MCF 10A (cell line): ENCODE measurements around the gene GET3. TPM values are rescaled to one million over a fixed set of nuclear protein-coding genes. Genes with fewer than 3 reads are reported as not detected.

Source experiments
- BruUV-seq: library from RNA; stranded (reverse); fragments of 400-500 nt; replicated peaks from 2 replicates; lab custom pipeline; 2021; lab: Mats Ljungman, UMichigan
- CTCF ChIA-PET: fragments of 300-600 bp; sonication (Branson Sonifier 250); formaldehyde crosslinking; extraction: SDS; loops from one replicate; lab custom pipeline; 2021; ENCODE audit warnings: antibody characterized with exemption, inconsistent platforms; lab: Yijun Ruan, JAX
- POLR2A ChIA-PET: fragments of 300-600, 350-650 bp; sonication (Branson Sonifier 250); formaldehyde crosslinking; extraction: SDS; loops from one replicate; lab custom pipeline; 2020; ENCODE audit warnings: antibody characterized with exemption, inconsistent platforms; lab: Yijun Ruan, JAX
- DNase-seq: peaks from one replicate; pipeline ENCODE4 v3.0.0-alpha.2; 2018; ENCODE audit not compliant: unreplicated experiment
- H3K27ac Mint-ChIP-seq: one replicate; pipeline ENCODE4 v1.8.0; 2022; ENCODE audit warnings: mild to moderate bottlenecking, low read depth, mixed read lengths; ENCODE audit not compliant: unreplicated experiment
- H3K27me3 Mint-ChIP-seq: one replicate; pipeline ENCODE4 v1.8.0; 2022; ENCODE audit warnings: mixed read lengths; ENCODE audit not compliant: insufficient read depth, unreplicated experiment
- H3K36me3 Mint-ChIP-seq: one replicate; pipeline ENCODE4 v1.8.0; 2022; ENCODE audit warnings: mild to moderate bottlenecking, moderate library complexity, mixed read lengths; ENCODE audit not compliant: insufficient read depth, unreplicated experiment
- H3K4me1 Mint-ChIP-seq: one replicate; pipeline ENCODE4 v1.8.0; 2022; ENCODE audit warnings: mixed read lengths; ENCODE audit not compliant: insufficient read depth, unreplicated experiment
- H3K4me3 Mint-ChIP-seq: one replicate; pipeline ENCODE4 v1.8.0; 2022; ENCODE audit warnings: mild to moderate bottlenecking, moderate library complexity, mixed read lengths; ENCODE audit not compliant: unreplicated experiment
- H3K9me3 Mint-ChIP-seq: one replicate; pipeline ENCODE4 v1.8.0; 2022; ENCODE audit warnings: mixed read lengths; ENCODE audit not compliant: unreplicated experiment
- intact Hi-C: fragments of 100-400 bp; cut with micrococcal nuclease; formaldehyde crosslinking; loops from 2 replicates; pipeline ENCODE4 v1.14.1; 2022
- total RNA-seq: library from RNA; stranded (reverse); gene quantifications from 2 replicates; pipeline ENCODE4 v1.2.3, GENCODE V29; 2022
- TF ChIP-seq, protein P1 (sequence below): fragments of 200-600 bp; IDR thresholded peaks from one replicate; pipeline ENCODE4 v1.8.0; 2022; ENCODE audit warnings: antibody characterized with exemption, mild to moderate bottlenecking; ENCODE audit not compliant: unreplicated experiment

The GET3 gene
- total RNA-seq, 1 experiment from 2014 or later = 62.9 TPM

DNA sequence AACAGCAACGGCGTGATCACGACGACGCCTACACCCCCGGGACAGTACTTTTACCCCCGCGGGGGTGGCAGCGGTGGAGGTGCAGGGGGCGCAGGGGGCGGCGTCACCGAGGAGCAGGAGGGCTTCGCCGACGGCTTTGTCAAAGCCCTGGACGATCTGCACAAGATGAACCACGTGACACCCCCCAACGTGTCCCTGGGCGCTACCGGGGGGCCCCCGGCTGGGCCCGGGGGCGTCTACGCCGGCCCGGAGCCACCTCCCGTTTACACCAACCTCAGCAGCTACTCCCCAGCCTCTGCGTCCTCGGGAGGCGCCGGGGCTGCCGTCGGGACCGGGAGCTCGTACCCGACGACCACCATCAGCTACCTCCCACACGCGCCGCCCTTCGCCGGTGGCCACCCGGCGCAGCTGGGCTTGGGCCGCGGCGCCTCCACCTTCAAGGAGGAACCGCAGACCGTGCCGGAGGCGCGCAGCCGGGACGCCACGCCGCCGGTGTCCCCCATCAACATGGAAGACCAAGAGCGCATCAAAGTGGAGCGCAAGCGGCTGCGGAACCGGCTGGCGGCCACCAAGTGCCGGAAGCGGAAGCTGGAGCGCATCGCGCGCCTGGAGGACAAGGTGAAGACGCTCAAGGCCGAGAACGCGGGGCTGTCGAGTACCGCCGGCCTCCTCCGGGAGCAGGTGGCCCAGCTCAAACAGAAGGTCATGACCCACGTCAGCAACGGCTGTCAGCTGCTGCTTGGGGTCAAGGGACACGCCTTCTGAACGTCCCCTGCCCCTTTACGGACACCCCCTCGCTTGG, 55.0 kb downstream of the GET3 start:
- peak; percentile 63 for DNase-seq
- Mint-ChIP-seq H3K9me3 (no peaks in the 10 kb centered on the region), H3K4me3 (peak overlapping the region; percentile 94), H3K27ac (peak overlapping the region; percentile 95), H3K4me1 (peaks cover 43% of the 10 kb centered on the region), H3K36me3 (peaks cover 64% of the 10 kb centered on the region), H3K27me3 (no peaks in the 10 kb centered on the region)
- TF ChIP-seq, protein P1, sequence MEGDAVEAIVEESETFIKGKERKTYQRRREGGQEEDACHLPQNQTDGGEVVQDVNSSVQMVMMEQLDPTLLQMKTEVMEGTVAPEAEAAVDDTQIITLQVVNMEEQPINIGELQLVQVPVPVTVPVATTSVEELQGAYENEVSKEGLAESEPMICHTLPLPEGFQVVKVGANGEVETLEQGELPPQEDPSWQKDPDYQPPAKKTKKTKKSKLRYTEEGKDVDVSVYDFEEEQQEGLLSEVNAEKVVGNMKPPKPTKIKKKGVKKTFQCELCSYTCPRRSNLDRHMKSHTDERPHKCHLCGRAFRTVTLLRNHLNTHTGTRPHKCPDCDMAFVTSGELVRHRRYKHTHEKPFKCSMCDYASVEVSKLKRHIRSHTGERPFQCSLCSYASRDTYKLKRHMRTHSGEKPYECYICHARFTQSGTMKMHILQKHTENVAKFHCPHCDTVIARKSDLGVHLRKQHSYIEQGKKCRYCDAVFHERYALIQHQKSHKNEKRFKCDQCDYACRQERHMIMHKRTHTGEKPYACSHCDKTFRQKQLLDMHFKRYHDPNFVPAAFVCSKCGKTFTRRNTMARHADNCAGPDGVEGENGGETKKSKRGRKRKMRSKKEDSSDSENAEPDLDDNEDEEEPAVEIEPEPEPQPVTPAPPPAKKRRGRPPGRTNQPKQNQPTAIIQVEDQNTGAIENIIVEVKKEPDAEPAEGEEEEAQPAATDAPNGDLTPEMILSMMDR = no peak
- ChIA-PET POLR2A (interaction anchor here (0.6 to 8.4 kb wide), 28 partner anchors 9 to 1725 kb away, joined by 3 to 410 read pairs (median 7); partner anchors contain the start of genes CALR, DNASE2, GCDH and GET3), CTCF (interaction anchor here (0.6 to 14.5 kb wide), 11 partner anchors 9 to 146 kb away, joined by 3 to 307 read pairs (median 3); partner anchors contain the start of gene HOOK2)
- intact Hi-C loops = loop anchor here (5.0 kb wide), 1 partner anchor 70 kb away; the partner anchor contains the start of gene TNPO2
- BruUV-seq = TSS peak; percentile 67

DNA sequence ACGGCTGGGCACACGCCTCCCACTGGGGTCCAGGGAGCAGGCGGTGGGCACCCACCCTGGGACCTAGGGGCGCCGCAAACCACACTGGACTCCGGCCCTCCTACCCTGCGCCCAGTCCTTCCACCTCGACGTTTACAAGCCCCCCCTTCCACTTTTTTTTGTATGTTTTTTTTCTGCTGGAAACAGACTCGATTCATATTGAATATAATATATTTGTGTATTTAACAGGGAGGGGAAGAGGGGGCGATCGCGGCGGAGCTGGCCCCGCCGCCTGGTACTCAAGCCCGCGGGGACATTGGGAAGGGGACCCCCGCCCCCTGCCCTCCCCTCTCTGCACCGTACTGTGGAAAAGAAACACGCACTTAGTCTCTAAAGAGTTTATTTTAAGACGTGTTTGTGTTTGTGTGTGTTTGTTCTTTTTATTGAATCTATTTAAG, 55.6 kb downstream of the GET3 start:
- POLR2A ChIA-PET = interaction anchor here (0.6 to 8.4 kb wide), 30 partner anchors 8 to 1735 kb away, joined by 3 to 410 read pairs (median 4); partner anchors contain the start of genes DNASE2, GCDH, GET3 and HOOK2

DNA sequence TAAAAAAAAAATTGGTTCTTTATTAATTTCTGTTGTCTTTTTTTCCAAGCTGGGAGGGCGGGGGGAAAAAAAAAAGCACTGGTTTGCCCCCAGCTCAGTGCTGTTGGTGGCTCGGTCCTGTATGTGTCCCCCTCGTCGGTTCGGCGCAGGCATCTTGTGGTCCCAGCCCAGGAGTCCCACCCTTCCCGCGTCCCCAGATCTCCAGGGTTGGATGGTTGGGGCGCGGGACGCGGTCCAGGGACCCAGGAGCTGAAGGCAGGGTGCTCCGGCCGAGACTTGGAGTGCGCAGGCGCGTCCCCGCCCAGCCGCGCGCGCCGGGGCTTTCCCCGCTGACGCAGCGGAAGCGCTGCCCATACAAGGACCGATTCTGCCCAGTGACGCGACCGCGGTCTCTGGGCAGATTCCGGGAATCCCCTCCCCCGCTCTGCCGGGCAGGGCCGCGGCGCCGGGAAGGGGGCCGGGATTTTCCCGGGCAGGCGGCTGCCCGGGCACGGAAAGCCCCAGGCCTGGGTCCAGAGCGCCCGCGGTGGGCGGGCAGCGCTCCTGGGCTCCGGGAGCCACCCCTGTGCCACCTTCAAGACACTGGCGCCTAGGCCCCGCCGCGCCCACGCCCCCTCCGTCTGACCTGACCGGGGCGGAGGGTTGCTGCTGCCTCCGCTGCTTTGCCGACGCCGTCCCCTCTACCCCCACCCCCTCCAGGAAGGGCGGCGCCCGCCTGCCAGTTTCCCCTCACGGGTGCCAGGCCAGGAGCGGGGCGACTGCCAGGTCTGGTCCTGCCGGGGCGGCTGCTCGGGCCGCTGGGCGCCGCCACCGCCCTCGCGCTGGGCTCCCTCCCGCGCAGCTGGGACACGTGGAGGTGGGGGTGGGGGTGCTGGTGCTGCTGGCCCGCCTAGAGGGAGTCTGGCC, 56.2 kb downstream of the GET3 start:
- BruUV-seq = no TSS peak
- ChIA-PET CTCF (interaction anchor here (0.7 to 14.5 kb wide), 4 partner anchors 9 to 53 kb away, joined by 3 to 307 read pairs (median 141); partner anchors contain the start of gene HOOK2), POLR2A (interaction anchor here (0.6 to 8.4 kb wide), 28 partner anchors 7 to 1734 kb away, joined by 3 to 410 read pairs (median 5); partner anchors contain the start of genes DNASE2, GCDH, GET3 and HOOK2)
- H3K27me3 Mint-ChIP-seq = no peaks in the 10 kb centered on the region
- TF ChIP-seq, protein P1 = no peak
- peak overlapping the region; percentile 94 for H3K4me3 Mint-ChIP-seq
- peak overlapping the region; percentile 95 for H3K27ac Mint-ChIP-seq
- peaks cover 72% of the 10 kb centered on the region for H3K36me3 Mint-ChIP-seq
- H3K4me1 Mint-ChIP-seq = peaks cover 38% of the 10 kb centered on the region
- intact Hi-C loops = loop anchor here (5.0 kb wide), 1 partner anchor 71 kb away; the partner anchor contains the start of gene TNPO2
- DNase-seq = peak; percentile 96
- H3K9me3 Mint-ChIP-seq = no peaks in the 10 kb centered on the region

More for the DNA sequence above, 55.6 kb downstream of the GET3 start:
- H3K27me3 Mint-ChIP-seq = no peaks in the 10 kb centered on the region
- H3K27ac Mint-ChIP-seq = peak overlapping the region; percentile 95
- intact Hi-C loops = loop anchor here (5.0 kb wide), 1 partner anchor 71 kb away; the partner anchor contains the start of gene TNPO2
- TF ChIP-seq, protein P1 = no peak
- CTCF ChIA-PET = interaction anchor here (0.6 to 14.5 kb wide), 5 partner anchors 9 to 60 kb away, joined by 3 to 307 read pairs (median 5); partner anchors contain the start of gene HOOK2
- peaks cover 43% of the 10 kb centered on the region for H3K4me1 Mint-ChIP-seq
- H3K36me3 Mint-ChIP-seq = peaks cover 65% of the 10 kb centered on the region
- no peak for DNase-seq
- TSS peak; percentile 84 for BruUV-seq
- H3K4me3 Mint-ChIP-seq = peak overlapping the region; percentile 94
- no peaks in the 10 kb centered on the region for H3K9me3 Mint-ChIP-seq
